OCI-M2 (cell line): Measurements from ENCODE around the gene MAP1LC3A.

ENCODE experiments used
- DNase-seq: peaks from one replicate; lab custom pipeline; 2025; ENCODE audit not compliant: unreplicated experiment; lab: John Stamatoyannopoulos, UW

Gene MAP1LC3A

DNA sequence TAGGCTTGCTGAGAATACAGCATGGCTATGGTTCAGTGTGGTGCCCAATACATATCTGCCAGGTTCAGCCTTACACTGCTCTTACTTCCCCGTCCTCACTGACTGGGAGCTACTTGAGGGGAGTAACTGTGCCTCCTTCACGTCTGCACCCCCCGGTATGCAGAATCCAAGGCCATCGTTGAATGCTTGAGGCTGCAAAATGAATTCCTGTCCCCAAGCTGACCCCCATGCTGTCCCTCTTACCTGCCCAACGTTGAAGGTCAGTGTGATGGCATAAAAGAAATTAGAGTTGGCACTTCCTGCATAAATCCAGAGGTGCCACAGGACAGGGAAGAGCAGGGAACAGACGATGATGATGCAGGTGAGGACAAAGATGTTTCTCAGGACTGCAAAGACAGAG lies 16.3 kb downstream of the MAP1LC3A start:
- DNase-seq: no peak

DNA sequence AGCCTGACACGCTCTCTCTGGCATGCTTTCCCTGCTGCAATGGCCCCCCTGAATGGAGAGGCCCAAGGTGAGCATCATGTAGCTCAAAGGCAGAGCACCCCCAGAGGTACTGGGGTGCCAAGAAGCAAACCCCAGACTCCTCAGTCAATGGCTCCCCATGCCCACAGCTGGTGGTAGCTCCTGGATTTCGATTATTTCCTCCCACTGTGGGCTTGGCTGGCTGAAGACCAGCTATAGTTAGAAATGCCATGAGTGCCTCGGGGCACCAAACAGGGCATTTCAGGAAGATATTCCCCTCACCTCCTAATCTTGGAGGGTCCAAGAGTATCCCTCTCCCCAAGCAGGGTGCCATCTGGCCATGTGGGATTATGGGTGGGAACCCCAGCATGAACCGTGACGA lies 16.8 kb downstream of the MAP1LC3A start:
- no peak for DNase-seq

DNA sequence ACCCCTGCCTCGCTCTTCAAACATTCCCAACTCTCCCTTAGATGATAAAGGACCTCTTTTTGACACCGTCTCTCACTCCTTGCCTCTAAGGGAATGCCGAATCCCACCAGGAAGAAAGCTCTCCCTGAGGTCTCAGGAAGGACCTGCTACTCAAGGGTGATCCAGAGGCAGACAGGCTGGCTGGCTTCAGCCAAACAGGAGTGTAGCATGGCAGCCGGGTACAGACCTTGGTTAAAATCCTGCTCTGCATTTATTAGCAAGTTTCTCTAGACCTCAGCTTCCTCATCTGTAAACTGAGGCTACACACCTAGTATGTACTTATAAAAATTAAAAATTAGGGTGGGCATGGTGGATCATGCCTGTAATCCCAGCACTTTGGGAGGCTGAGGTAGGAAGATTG lies 17.2 kb downstream of the MAP1LC3A start:
- no peak for DNase-seq

DNA sequence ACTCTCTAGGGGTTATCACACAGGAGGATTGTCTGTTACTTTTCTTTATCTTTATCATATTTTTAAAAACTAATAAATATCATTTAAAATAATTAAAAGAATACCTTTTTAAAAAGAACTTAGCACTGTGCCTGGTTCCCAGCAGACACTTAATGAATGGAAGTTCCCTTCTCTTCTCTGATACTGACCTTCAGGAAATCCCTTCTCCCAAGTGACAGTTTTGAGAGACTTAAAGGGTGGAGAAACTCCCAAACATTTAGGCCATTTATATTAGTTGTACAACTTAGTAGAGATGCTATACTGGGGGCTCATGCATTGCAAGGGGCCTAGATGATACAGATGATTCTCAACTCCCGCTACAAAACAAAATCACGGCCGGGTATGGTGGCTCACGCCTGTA lies 18.5 kb downstream of the MAP1LC3A start:
- DNase-seq: no peak

DNA sequence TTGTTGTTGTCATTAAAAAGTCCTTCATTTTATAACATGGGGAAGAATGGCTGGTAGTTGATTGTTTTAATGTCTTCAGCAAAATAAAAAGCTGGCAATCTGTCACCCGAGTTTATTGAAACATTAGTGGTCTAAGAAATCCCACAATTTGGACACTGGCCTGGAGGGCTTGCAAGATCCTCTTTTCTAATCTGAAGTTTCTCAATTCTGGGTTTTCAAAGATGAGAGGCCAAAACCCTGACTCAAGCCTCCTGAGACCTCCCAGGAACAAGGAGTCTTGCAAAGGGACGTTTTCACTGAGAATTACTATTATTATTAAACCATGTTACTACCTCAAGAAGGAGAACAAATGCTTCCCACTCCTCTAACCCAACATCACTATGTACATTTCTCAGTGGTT lies 19.5 kb downstream of the MAP1LC3A start:
- no peak for DNase-seq

DNA sequence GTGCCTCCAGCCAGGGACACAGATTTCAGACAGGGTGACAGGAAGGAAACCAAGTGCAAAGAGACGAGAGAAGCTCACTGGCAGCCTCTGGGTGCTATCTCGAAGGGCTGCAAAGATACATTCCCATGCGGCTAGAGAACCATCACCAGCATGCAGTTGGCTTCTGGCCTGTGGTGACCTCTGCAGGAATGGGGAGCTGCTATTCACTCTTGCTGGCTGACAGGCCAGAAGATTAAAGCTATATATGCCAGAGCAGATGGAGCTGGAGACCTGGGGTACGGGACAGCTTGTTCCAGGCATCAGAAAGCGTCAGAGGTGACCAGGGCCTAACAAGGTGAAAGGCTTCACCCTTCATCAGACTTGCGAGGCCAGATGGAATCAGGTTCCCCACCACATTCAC lies 20.0 kb downstream of the MAP1LC3A start:
- DNase-seq: no peak

DNA sequence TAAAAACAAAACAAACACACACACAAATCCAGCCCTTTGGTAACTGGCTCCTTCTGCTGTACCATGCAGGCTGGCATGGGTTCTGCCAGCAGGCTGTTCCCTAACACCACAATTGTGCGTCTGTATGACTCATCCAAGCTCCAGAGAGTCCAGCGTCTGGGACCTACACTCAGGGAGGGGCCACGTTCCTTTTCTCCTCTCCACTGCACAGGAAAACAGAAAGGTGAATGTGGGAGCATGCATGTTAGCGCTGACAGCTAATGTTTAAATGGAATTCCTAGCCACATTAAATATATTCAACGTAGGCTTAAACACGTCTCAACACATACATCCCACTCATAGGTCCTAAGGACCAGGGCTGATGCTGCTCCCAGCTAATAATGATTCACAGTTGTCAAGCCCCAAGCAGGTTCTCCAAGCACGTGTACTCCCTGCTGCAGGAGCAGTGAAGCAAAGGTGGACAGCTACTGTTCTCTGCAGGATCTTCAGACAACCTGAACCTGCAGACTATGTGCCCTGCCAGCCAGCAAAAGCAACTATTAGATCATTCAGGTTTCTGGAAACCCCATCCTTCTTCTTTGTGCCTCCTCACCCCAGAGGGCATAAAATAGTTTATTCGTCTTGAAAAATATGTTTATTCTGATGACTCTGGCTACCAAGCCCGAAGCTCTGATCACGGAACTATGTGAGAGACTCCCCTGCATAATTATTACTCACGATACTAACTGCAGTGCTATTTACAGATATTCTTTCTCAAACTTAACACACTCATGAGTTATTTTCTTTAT lies 20.9 kb downstream of the MAP1LC3A start:
- DNase-seq: no peak

DNA sequence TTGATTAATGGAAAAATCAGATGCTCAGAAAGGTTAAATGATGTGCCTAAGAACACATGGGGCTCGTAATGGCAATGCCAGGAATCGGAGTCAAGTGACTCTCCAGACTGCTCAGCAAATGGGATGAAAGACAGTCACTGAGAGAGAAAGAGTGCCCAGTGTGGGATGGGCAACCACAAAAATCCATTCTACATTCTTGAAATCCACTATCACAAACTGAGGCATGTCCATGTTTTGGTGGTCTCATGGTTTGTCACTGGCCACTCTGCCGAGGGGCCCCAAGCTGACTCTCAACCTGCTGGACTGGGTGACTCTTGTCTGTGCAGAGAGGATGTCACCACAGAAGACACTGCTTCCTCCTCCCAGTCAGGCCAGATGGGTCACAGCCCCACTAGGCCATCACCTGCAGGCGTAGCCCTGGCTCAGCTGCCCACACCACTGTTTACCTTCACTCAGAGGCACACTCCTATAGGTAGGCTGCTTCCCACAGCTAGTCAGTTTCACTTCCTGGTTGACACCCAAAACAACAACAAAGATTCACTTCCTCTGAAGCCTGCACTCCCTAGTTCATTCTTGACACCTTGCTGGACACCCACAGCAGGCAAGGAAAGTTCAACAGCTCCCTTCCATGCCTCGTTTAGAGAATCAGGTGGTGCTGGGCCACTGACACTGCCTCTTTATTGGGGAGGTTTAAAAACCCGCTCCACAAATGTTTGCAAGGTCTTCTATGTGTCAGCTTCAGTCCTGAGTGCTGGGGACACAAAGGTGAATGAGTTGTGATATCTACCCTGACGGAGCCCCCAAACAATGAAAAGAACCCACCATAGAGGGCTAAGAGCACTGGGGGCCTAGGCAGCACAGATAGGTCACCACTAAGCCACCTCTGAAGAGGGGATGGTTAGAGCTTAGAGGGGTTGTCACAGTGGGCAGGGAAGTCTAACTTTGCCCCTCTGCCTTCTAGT lies 21.7 kb downstream of the MAP1LC3A start:
- DNase-seq: no peak

DNA sequence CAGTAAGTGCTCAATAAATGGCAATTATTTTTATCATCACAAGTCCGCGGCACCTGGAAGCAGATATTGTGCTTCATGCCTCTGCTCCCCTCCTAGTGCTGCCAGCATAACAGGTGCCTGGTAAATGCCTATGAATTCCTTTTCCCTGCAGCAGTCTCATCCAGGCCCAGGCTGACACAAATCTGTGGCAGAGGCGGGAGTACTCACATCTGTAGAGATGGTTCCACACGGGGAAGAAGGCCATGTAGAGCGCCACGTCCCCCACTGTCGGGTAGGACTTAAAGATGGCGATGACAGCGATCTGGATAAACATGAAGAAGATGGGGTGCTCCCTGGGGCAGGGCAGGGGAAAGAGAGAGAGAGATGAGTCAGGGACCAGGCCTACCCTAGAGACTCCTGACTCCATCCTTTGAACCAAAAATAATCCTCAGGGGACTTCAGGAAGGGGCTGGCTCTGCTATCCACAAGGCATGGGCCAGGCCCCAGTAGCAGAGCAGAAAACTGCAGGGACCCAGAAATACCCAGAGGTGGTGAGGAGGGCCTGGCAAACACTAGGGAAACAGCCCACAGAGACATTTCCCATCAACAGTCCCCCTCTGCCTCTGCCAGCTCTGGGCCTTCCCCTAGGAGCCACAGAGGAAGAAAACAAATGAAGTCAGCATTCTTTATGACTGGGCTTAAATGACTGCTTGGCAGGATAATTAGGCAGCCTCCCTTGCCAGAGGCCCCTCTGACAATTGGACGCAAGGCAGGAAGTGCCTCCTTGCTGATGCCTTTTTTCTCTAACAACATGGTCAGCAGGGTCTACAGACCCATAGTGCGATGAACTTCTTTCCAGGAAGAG lies 23.0 kb downstream of the MAP1LC3A start:
- DNase-seq: no peak

DNA sequence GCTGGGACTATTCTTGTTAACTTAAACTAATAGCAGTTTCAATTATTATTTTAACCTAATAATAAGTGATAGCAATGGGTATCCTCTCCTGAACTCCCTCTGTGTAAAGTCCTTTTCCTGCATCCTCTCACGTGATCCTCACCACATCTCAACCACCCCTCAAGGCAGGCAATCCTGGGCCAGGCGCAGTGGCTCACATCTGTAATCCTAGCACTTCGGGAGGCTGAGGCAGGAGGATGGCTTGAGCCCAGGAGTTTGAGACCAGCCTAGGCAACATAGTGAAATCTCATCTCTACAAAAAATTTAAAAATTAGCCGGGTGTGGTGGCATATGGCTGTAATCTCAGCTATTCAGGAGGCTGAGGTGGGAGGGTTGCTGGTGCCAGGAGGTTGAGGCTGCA lies 23.7 kb downstream of the MAP1LC3A start:
- DNase-seq: no peak

DNA sequence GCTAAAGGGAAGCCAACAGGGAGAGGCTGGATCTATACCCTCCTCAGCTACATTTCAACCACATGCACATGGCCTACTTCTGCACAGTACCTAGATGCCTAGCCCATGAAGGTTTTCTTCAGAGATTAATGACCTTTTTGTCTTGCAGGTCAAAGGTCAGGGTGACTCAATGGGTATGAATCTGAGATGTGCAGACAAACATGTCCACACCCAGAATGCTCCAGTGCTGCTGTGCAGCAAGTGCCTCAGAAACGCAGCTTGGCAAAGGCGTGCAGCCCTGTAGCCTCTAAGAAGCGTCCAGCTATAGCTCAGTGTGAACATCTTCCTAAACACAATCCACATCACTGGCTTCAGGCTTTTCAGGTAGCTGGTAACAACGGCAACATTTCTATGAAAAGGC lies 24.4 kb downstream of the MAP1LC3A start:
- no peak for DNase-seq

DNA sequence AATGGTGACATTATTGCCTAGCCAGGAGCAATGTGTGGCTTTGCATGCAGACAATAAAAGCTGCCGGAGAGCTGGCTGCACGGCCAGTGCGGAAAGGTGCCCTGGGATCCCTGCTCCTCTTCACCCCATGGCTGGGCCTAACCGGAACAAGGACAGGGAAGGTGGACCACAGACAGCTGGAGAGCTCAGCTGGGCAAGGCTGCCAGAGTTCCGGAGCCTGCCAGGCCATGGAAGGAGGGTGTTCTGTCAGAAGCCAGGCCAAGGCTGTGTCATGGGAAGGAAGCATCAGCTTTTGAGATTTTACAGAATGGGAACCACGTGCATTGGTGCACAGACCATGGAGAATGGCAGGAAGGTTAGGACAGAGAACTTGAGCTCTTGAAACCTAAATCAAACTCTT lies 25.0 kb downstream of the MAP1LC3A start:
- DNase-seq: no peak

DNA sequence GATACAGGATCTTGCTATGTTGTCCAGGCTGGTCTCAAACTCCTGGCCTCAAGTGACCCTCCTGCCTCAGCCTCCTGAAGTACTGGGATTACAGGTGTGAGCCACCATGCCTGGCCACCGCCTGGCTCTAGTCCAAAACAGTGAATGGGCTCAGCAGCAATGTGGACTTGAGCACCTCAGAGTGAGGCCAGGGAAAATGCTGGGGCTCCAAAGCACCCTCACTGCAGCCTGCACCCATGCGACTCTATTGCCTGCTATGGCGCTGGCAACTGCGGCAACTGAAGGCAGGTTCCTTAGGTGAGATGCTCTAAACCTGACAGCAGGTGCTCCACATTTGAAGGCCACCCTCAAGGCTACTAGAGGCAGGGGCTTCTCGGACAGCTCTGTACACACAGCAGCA lies 26.5 kb downstream of the MAP1LC3A start:
- no peak for DNase-seq

DNA sequence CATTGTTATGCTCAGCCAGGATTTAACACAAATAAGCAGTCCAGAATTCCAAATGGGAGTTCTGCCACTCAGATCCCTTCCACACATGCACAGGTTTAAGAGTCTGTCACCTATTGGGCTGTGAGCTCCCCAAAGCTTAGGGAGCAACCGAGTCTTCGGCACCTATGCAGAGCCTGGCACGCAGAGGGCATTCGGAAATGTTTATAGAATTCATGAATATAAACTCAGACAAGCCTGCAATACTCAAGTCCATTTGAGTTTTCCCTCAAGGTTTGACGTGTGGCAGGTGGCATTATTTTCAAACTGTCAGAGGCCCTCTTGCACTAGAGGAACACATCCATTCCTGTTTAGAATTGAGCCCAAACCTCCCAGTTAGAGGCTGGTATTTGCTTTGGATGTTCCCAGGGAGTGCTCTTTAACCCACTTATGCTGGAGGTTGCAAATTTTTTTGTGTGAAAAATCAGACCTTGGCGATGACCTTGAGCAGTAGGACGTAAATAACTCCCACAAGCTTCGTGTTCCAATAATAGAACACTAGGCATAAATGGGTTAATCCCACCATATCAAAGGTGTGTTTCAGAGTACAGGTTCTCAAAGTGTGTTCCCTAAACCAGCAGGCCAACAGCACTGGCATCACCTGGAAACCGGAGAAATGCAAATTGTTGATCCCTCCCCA lies 28.1 kb downstream of the MAP1LC3A start:
- no peak for DNase-seq

DNA sequence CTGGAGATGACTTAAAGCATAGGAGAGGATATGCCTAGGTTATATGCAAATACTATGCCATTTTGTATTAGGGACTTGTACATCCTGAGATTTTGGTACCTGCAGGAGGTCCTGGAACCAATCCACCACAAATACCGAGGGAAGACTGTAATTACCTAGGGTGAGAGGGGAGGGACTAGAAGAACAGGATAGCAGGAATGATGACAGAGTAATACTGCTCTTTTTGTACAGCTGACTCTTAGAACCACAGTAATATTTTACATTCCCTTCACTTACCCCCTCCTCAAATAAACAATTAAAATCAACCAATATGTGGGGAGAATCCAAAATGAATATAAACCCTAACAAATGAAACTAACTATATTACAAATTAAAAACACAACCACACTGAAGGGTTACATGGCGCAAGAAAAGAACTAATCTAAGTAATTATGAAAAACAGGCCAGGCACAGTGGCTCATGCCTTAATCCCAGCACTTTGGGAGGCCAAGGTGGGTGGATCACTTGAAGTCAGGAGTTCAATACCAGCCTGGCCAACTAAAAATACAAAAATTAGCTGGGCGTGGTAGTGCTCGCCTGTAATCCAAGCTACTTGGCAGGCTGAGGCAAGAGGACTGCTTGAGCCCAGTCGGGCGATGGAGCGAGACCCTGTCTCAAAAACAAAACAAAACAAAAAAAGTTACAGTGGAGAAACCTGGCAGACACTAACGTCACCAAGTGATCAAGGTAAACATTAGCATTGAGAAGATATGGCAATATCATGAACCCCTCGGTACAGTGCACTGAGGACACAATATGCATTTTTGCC lies 37.1 kb downstream of the MAP1LC3A start:
- DNase-seq: no peak

DNA sequence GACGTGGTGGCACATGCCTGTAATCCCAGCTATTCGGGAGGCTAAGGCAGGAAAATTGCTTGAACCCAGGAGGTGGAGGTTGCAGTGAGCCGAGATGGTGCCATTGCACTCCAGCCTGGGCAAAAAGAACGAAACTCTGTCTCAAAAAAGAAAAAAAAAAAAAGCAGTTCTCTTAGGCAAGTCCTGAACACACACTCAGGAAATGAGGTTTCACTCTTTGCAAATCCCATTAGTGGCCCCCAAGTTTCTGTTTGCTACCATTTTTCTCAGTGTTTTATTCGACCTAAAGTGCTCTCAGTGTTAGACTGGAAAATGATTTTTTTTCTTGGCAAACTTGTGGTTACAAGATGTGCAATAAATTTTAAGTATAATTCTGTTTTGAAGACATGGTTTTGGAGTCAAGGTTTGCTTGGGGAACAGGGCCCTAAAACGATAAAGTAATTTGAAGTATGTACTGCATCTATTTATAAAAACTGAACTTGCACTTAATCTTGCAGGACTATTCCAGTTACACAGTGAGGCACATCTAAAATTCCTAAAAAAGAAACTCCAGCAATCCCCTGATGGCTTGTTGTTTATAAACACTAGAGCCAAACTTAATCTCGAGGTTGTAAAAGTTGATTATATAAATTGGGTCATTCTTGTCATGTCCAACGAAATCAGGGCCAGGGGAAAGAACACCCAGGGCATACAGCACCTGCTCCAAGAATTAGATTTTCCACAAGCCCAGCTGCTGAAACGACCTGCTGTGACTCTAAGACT lies 42.6 kb downstream of the MAP1LC3A start:
- DNase-seq: no peak

DNA sequence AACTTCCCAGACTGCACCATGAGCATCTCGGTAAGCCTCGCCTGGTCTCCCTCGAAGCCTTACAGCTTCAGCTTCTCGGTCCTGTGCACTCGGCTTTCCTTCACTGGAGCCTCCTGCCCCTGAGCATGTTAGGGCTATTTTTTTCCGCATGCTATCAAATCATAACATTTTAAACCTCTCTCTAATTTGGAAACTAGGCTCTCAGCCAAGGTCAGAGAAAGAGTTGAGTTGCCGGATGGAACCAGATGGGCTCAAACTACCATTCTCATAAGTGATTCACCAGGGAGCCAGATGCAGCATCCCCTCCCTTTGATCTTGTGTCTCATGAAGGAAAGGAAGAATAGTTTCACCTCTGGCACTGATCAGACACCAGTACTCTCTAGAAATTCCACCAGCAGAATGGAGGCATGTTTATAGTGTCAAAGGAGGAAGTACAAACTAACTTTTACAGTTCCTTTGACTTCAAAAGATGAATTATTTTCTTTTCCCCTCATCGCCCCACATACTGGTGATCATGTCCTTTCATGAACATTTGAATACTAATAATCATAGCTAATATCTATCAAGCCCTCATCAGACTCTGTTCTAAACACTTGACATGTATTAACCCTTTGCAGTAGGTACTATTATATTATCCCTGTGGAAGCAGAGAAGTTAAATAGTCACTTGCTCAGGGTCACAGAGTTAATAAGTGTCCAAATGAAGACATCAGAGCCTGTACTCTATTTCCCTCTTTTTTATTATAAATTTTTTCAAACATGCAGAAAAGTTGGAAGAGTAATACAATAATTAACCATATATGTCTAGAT lies 46.7 kb downstream of the MAP1LC3A start:
- DNase-seq: no peak

DNA sequence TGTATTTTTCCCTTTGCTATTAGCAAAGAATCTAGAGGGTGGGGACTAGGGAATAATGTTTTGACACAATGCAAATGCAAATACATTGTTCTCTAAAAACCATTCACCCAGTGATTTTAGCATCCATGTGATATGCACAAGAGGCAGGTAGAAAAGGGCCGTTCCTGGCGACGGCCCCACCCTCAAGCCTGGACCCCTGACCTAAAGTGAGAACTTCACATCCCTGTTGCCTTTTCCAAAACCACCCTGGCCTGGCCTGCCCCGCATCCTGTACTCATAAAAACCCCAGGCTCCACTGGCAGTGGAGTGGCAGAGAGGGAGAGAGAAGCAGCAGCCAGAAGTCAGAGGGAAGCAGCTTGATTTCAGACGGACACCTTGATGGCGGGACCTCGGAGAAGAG lies 48.5 kb downstream of the MAP1LC3A start:
- DNase-seq: no peak
